Thyroid gland (tissue), 4 donors: ENCODE results near the gene CHST13. TPM values are rescaled to one million over a fixed set of nuclear protein-coding genes. Genes with fewer than 3 reads are reported as not detected.

Source experiments
- DNase-seq, 2 donors: peaks; one replicate each; pipeline ENCODE4 v3.0.0-alpha.2; 2019
- H3K27ac ChIP-seq, 3 donors: fragments of 200-600 bp; sonication (generic); 1 replicate in 2 of 3; 2 replicates in 1 of 3; pipeline ENCODE4 v1.5.1; 2016 to 2019; ENCODE audit warnings: mild to moderate bottlenecking in 1 of 3, moderate library complexity in 1 of 3
- H3K27me3 ChIP-seq: fragments of 200-600 bp; sonication (generic); one replicate; pipeline ENCODE4 v1.5.1; 2019
- H3K36me3 ChIP-seq, 2 donors: fragments of 200-600 bp; sonication (generic); one replicate each; pipeline ENCODE4 v1.5.1; 2016 to 2019
- H3K4me1 ChIP-seq, 2 donors: fragments of 200-600 bp; sonication (generic); one replicate each; pipeline ENCODE4 v1.5.1; 2017 to 2019
- H3K4me3 ChIP-seq, 3 donors: fragments of 200-600 bp; sonication (generic); replicated peaks in 1 of 3; 1 replicate in 2 of 3; 2 replicates in 1 of 3; pipeline ENCODE4 v1.5.1; 2016; ENCODE audit warnings: mild to moderate bottlenecking in 1 of 3
- H3K9me3 ChIP-seq: fragments of 200-600 bp; sonication (generic); one replicate; pipeline ENCODE4 v1.5.1; 2017
- CTCF ChIP-seq, 6 experiments: fragments of 200-600 bp in 3 of 6; fragments of 450-650 bp in 3 of 6; sonication (generic) in 3 of 6; IDR thresholded peaks; one replicate each; pipeline ENCODE4 v1.5.1; 2016 to 2019; ENCODE audit warnings: antibody characterized with exemption in 6 of 6, mild to moderate bottlenecking in 2 of 6, inconsistent platforms in 1 of 6, moderate library complexity in 1 of 6
- POLR2A ChIP-seq, 2 donors: fragments of 450-650 bp; IDR thresholded peaks; one replicate each; pipeline ENCODE4 v1.6.1; 2017; ENCODE audit warnings: antibody characterized with exemption in 2 of 2, mild to moderate bottlenecking in 2 of 2, moderate library complexity in 1 of 2
- WGBS, 2 donors: methylation state at CpG; one replicate each; pipeline ENCODE4 v1.1.5; 2017; 5-methylcytosine and 5-hydroxymethylcytosine counted together
- intact Hi-C: fragments of 100-400 bp; cut with DNase I; formaldehyde crosslinking; loops from one replicate; pipeline ENCODE4 v1.15.1; 2023
- total RNA-seq, 4 donors: library from RNA; depleted of rRNA; stranded (reverse); fragments of >200 nt; gene quantifications; one replicate each; pipeline ENCODE4 v1.2.3, GENCODE V29; 2016

The CHST13 gene
- total RNA-seq, 4 donors from 2014 or later, result 0.13 to 0.56 TPM; not detected in 2

GRCh38 chr3:126516152-126516935 is 7.6 kb upstream of the CHST13 start:
- 85 to 96% methylated on average over 2 to 3 of the region's 6 CpGs for WGBS, 2 donors
- intact Hi-C loops, result no loop called here
- peaks cover 0 to 8% of the 10 kb centered on the region in 2 donors for H3K4me1 ChIP-seq
- no peaks in the 10 kb centered on the region for H3K36me3 ChIP-seq
- TF ChIP-seq POLR2A (IDR thresholded peaks at IDR 0.05) (no peak), CTCF (IDR thresholded peaks at IDR 0.05) (no peak)
- H3K4me3 ChIP-seq, result no peak overlapping the region
- no peak overlapping the region for H3K27ac ChIP-seq
- no peaks in the 10 kb centered on the region for H3K9me3 ChIP-seq
- no peak for DNase-seq
- H3K27me3 ChIP-seq, result no peaks in the 10 kb centered on the region

DNA sequence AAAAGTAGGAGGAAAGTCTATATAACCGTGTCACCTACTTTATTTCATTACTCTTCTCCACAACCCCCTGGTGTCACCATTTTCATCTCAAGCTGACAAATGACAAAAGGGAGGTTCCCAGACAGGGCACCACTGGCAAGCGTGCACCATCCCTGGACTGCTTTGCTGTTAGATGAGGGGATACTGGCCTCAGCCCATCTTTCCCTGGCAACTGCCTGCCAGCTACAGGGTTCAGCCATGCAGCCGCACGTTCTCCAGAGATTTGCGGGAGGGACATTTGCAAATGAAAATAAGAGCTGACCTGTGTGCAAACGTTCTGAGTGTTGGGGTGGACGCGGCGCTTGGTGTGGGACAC is 7.0 kb upstream of the CHST13 start:
- no peaks in the 10 kb centered on the region for H3K27me3 ChIP-seq
- TF ChIP-seq CTCF (IDR thresholded peaks at IDR 0.05), result no peak
- no peak for TF ChIP-seq POLR2A (IDR thresholded peaks at IDR 0.05)
- 86 to 89% methylated on average over 3 to 9 of the region's 9 CpGs for WGBS, 2 donors
- no peak overlapping the region for H3K27ac ChIP-seq
- H3K4me3 ChIP-seq, result no peak overlapping the region
- no peaks in the 10 kb centered on the region for H3K9me3 ChIP-seq
- peaks cover 0 to 8% of the 10 kb centered on the region in 2 donors for H3K4me1 ChIP-seq
- intact Hi-C loops, result no loop called here
- DNase-seq, result no peak
- H3K36me3 ChIP-seq, result no peaks in the 10 kb centered on the region

- Histone ChIP-seq H3K27ac (no peak within 1 kb of the TSS), H3K9me3 (no peaks in the 10 kb centered on the region), H3K36me3 (no peaks in the 10 kb centered on the region), H3K4me3 (no peak within 1 kb of the TSS), H3K27me3 (no peaks in the 10 kb centered on the region), H3K4me1 (peaks cover 0 to 8% of the 10 kb centered on the region in 2 donors)
- no peak for TF ChIP-seq POLR2A (IDR thresholded peaks at IDR 0.05)
- no peak for TF ChIP-seq CTCF (IDR thresholded peaks at IDR 0.05)
- WGBS, 2 donors, result 85% methylated on average over 8 to 9 of the region's 16 CpGs
- DNase-seq, result no peak
- intact Hi-C loops, result no loop called here
These were observed 6.5 kb upstream of the CHST13 start, which contains the start of gene UROC1 for GRCh38 chr3:126517291-126517951. UROC1 (minus strand) TSS chr3:126517773; CDS start chr3:126517719, 54 bp downstream.

- no peaks in the 10 kb centered on the region for H3K9me3 ChIP-seq
- intact Hi-C loops, result no loop called here
- peaks cover 0 to under 1% of the 10 kb centered on the region in 2 donors for H3K4me1 ChIP-seq
- no peaks in the 10 kb centered on the region for H3K36me3 ChIP-seq
- DNase-seq, result no peak
- no peak for TF ChIP-seq POLR2A (IDR thresholded peaks at IDR 0.05)
- no peak for TF ChIP-seq CTCF (IDR thresholded peaks at IDR 0.05)
- H3K27me3 ChIP-seq, result no peaks in the 10 kb centered on the region
- no peak overlapping the region for H3K27ac ChIP-seq
- WGBS, 2 donors, result 78 to 80% methylated on average over 14 to 15 of the region's 15 CpGs
- H3K4me3 ChIP-seq, result no peak overlapping the region
These were observed 5.8 kb upstream of the CHST13 start for GRCh38 chr3:126517986-126518778.
